ENCODE results near the gene KDM5B.

KDM5B gene

GRCh38 chr1:202682477-202682876 lies 125.7 kb downstream of the KDM5B start:
- DNase-seq, result no peak

- DNase-seq, result no peak
Measured at GRCh38 chr1:202681736-202682420, 126.3 kb downstream of the KDM5B start.

- DNase-seq, result no peak
Measured at GRCh38 chr1:202680586-202681352, 127.5 kb downstream of the KDM5B start.

- no peak for DNase-seq
Measured at GRCh38 chr1:202679406-202680177, 128.6 kb downstream of the KDM5B start.

- no peak for DNase-seq
Measured at GRCh38 chr1:202677433-202677832, 130.8 kb downstream of the KDM5B start.

Measured in eye (tissue), 1 donor.